CD14-positive monocyte (primary cell): ENCODE measurements around the gene ITPK1. TPM values are rescaled to one million over a fixed set of nuclear protein-coding genes. Genes with fewer than 3 reads are reported as not detected.
A peak's percentile ranks its signal among the peaks of the same experiment; 100 is the strongest.

Experiments used
- DNase-seq, 3 donors: peaks; one replicate each; pipeline ENCODE4 v3.0.0-alpha.2; 2011 to 2022
- H2AFZ ChIP-seq: 2 replicates; pipeline ENCODE4 v1.6.0; 2012; ENCODE audit warnings: mild to moderate bottlenecking, low read depth, low read length, inconsistent platforms; ENCODE audit not compliant: insufficient read depth, poor library complexity, severe bottlenecking
- H3K27ac ChIP-seq, 2 donors: 1 replicate in 1 of 2; 2 replicates in 1 of 2; pipeline ENCODE4 v1.5.1; 2012 to 2013; ENCODE audit warnings: low read length in 2 of 2, control low read depth in 1 of 2, inconsistent platforms in 1 of 2, low read depth in 1 of 2, mild to moderate bottlenecking in 1 of 2
- H3K27me3 ChIP-seq, 2 donors: one replicate each; pipeline versions ENCODE4 v1.6.0 to v1.6.1; 2011 to 2013; ENCODE audit warnings: low read length in 2 of 2; ENCODE audit not compliant: control insufficient read depth in 2 of 2, insufficient read depth in 2 of 2
- H3K36me3 ChIP-seq, 2 donors: replicated peaks in 1 of 2; 1 replicate in 1 of 2; 2 replicates in 1 of 2; pipeline versions ENCODE4 v1.5.1 to v1.6.1; 2012 to 2013; ENCODE audit warnings: low read length in 2 of 2, control low read depth in 1 of 2, inconsistent platforms in 1 of 2, mild to moderate bottlenecking in 1 of 2; ENCODE audit not compliant: insufficient read depth in 2 of 2, control insufficient read depth in 1 of 2
- H3K4me1 ChIP-seq, 2 donors: 1 replicate in 1 of 2; 2 replicates in 1 of 2; pipeline versions ENCODE4 v1.5.1 to v1.6.1; 2012 to 2013; ENCODE audit warnings: low read length in 2 of 2, control low read depth in 1 of 2, inconsistent platforms in 1 of 2, mild to moderate bottlenecking in 1 of 2, moderate library complexity in 1 of 2; ENCODE audit not compliant: insufficient read depth in 2 of 2, control insufficient read depth in 1 of 2
- H3K4me2 ChIP-seq: replicated peaks from 2 replicates; pipeline ENCODE3; 2012; ENCODE audit warnings: low read length, moderate library complexity, mild to moderate bottlenecking; ENCODE audit not compliant: poor library complexity, severe bottlenecking; ENCODE audit errors: extremely low read depth
- H3K4me3 ChIP-seq, 3 experiments: fragments of 200-600 bp in 1 of 3; sonication (generic) in 1 of 3; replicated peaks in 1 of 3; 1 replicate in 2 of 3; 2 replicates in 1 of 3; pipeline ENCODE4 v1.5.1; 2011 to 2013; ENCODE audit warnings: low read length in 3 of 3, mild to moderate bottlenecking in 3 of 3, control low read depth in 2 of 3, low read depth in 2 of 3, inconsistent platforms in 1 of 3, moderate library complexity in 1 of 3
- H3K79me2 ChIP-seq: 2 replicates; pipeline ENCODE4 v1.6.0; 2012; ENCODE audit warnings: mild to moderate bottlenecking, control low read depth, inconsistent platforms, low read length, moderate library complexity; ENCODE audit not compliant: insufficient read depth
- H3K9ac ChIP-seq: 2 replicates; pipeline ENCODE4 v1.6.0; 2017; ENCODE audit warnings: low read length, mild to moderate bottlenecking; ENCODE audit not compliant: insufficient read depth, poor library complexity, severe bottlenecking
- H3K9me3 ChIP-seq, 2 donors: replicated peaks in 1 of 2; 1 replicate in 1 of 2; 2 replicates in 1 of 2; pipeline versions ENCODE4 v1.5.1 to v1.6.1; 2012 to 2013; ENCODE audit warnings: low read length in 2 of 2, control low read depth in 1 of 2; ENCODE audit not compliant: control insufficient read depth in 1 of 2, insufficient read depth in 1 of 2
- H4K20me1 ChIP-seq: 2 replicates; pipeline ENCODE4 v1.6.0; 2012; ENCODE audit warnings: mild to moderate bottlenecking, low read length, control low read depth, moderate library complexity; ENCODE audit not compliant: insufficient read depth
- H3K27ac Mint-ChIP-seq, 7 donors: one replicate each; pipeline ENCODE4 v1.8.0; 2020; ENCODE audit warnings: mild to moderate bottlenecking in 7 of 7, mixed read lengths in 7 of 7, moderate library complexity in 6 of 7, inconsistent platforms in 2 of 7
- H3K27me3 Mint-ChIP-seq, 3 donors: one replicate each; pipeline ENCODE4 v1.8.0; 2021 to 2022; ENCODE audit warnings: low read depth in 3 of 3, mild to moderate bottlenecking in 3 of 3, mixed read lengths in 3 of 3, moderate library complexity in 3 of 3, inconsistent platforms in 1 of 3
- H3K36me3 Mint-ChIP-seq, 2 donors: one replicate each; pipeline ENCODE4 v1.8.0; 2020; ENCODE audit warnings: mixed read lengths in 2 of 2, inconsistent platforms in 1 of 2, mild to moderate bottlenecking in 1 of 2
- H3K4me1 Mint-ChIP-seq: one replicate; pipeline ENCODE4 v1.8.0; 2020; ENCODE audit warnings: mild to moderate bottlenecking, mixed read lengths
- H3K4me3 Mint-ChIP-seq, 2 donors: one replicate each; pipeline ENCODE4 v1.8.0; 2020; ENCODE audit warnings: mild to moderate bottlenecking in 2 of 2, mixed read lengths in 2 of 2, moderate library complexity in 1 of 2
- H3K9me3 Mint-ChIP-seq, 7 donors: one replicate each; pipeline ENCODE4 v1.8.0; 2020 to 2022; ENCODE audit warnings: mixed read lengths in 7 of 7, mild to moderate bottlenecking in 6 of 7, moderate library complexity in 6 of 7, inconsistent platforms in 2 of 7
- CTCF ChIP-seq: fragments of 200-600 bp; IDR thresholded peaks from one replicate; pipeline ENCODE4 v1.8.0; 2022; ENCODE audit warnings: antibody characterized with exemption, mild to moderate bottlenecking
- WGBS: methylation state at CpG from one replicate; pipeline ENCODE4 v1.1.5; 2013; ENCODE audit warnings: missing lambda C conversion rate; ENCODE audit not compliant: insufficient coverage; 5-methylcytosine and 5-hydroxymethylcytosine counted together
- intact Hi-C, 2 donors: fragments of 100-400 bp; cut with micrococcal nuclease; formaldehyde crosslinking; loops; one replicate each; pipeline versions ENCODE4 v1.15.0 to v1.15.1; 2023
- polyA plus RNA-seq, 3 donors: library from polyadenylated mRNA; depleted of rRNA in 1 of 3; unstranded in 2 of 3; stranded (reverse) in 1 of 3; fragments of 300-500 nt in 2 of 3; fragments of >200 nt in 1 of 3; fragmentation: Illumina TruSeq in 2 of 3; gene quantifications; 1 replicate in 2 of 3; 2 replicates in 1 of 3; pipeline ENCODE4 v1.2.3, GENCODE V29; 2012 to 2021

ITPK1 gene
- polyA plus RNA-seq, 3 donors: 57.1 to 144 (median 63.0) TPM

- intact Hi-C loops: no loop called here
Measured at GRCh38 chr14:93128725-93129459, 13.2 kb upstream of the ITPK1 start.

GRCh38 chr14:93126111-93126510 is 10.4 kb upstream of the ITPK1 start:
- Histone ChIP-seq H4K20me1 (no peaks in the 10 kb centered on the region), H3K27me3 (no peaks in the 10 kb centered on the region), H2AFZ (no peak overlapping the region), H3K4me1 (peaks cover 38 to 51% of the 10 kb centered on the region in 2 donors), H3K36me3 (no peaks in the 10 kb centered on the region), H3K79me2 (no peaks in the 10 kb centered on the region), H3K9me3 (no peaks in the 10 kb centered on the region), H3K27ac (no peak overlapping the region), H3K4me2 (no peak overlapping the region), H3K9ac (no peak overlapping the region), H3K4me3 (no peak overlapping the region)
- peaks cover 0 to 5% (median 3%) of the 10 kb centered on the region in 7 donors for H3K9me3 Mint-ChIP-seq
- no peaks in the 10 kb centered on the region for H3K36me3 Mint-ChIP-seq
- peak overlapping the region in 3 of 7 donors; percentile 16 to 53 (median 46) for H3K27ac Mint-ChIP-seq
- H3K27me3 Mint-ChIP-seq: peaks cover 0 to 4% (median 2%) of the 10 kb centered on the region in 3 donors
- no peak for TF ChIP-seq CTCF
- intact Hi-C loops: no loop called here
- DNase-seq: peak in 2 of 3 donors; percentile 49 to 52
- WGBS: 88% methylated on average over 4 of the region's 9 CpGs
- no peak overlapping the region for H3K4me3 Mint-ChIP-seq
- peaks cover 39% of the 10 kb centered on the region for H3K4me1 Mint-ChIP-seq

More at GRCh38 chr14:93128725-93129459, 13.2 kb upstream of the ITPK1 start:
- no peaks in the 10 kb centered on the region for H3K36me3 ChIP-seq
- Mint-ChIP-seq H3K9me3 (peaks cover 0 to 5% (median 3%) of the 10 kb centered on the region in 7 donors), H3K27ac (peak overlapping the region; percentile 19 to 82 (median 59)), H3K36me3 (no peaks in the 10 kb centered on the region), H3K4me1 (peaks cover 53% of the 10 kb centered on the region), H3K4me3 (peak overlapping the region in 1 of 2 donors; percentile 26), H3K27me3 (peaks cover 0 to 6% (median 2%) of the 10 kb centered on the region in 3 donors)
- WGBS: 0% methylated on average over 2 of the region's 3 CpGs
- peak overlapping the region in 1 of 3 experiments; percentile 40 for H3K4me3 ChIP-seq
- peak overlapping the region; percentile 28 for H3K4me2 ChIP-seq
- peak overlapping the region in 1 of 2 donors; percentile 72 for H3K27ac ChIP-seq
- peaks cover 58 to 73% of the 10 kb centered on the region in 2 donors for H3K4me1 ChIP-seq
- no peaks in the 10 kb centered on the region for H4K20me1 ChIP-seq
- no peaks in the 10 kb centered on the region for H3K27me3 ChIP-seq
- H3K9me3 ChIP-seq: no peaks in the 10 kb centered on the region
- TF ChIP-seq CTCF: no peak
- no peaks in the 10 kb centered on the region for H3K79me2 ChIP-seq
- DNase-seq: peak in 2 of 3 donors; percentile 65 to 67
- no peak overlapping the region for H2AFZ ChIP-seq
- H3K9ac ChIP-seq: peak overlapping the region; percentile 13
